Left ventricle myocardium inferior (tissue), 1 donor: Measurements from ENCODE around the gene OSBPL5. TPM values are rescaled to one million over a fixed set of nuclear protein-coding genes. Genes with fewer than 3 reads are reported as not detected.
A peak's percentile ranks its signal among the peaks of the same experiment; 100 is the strongest.
"Not testable (repeated sequence)": the region's sequence is repeated elsewhere in the genome, so short reads cannot be mapped to it uniquely, and the experiment has no call there.

Experiments used
- DNase-seq: peaks from one replicate; pipeline ENCODE4 v3.0.0-alpha.2; 2020
- H3K27ac ChIP-seq: fragments of 200-600 bp; replicated peaks from 2 replicates; pipeline ENCODE4 v1.8.0; 2021
- H3K27me3 ChIP-seq: fragments of 200-600 bp; 2 replicates; pipeline ENCODE4 v1.8.0; 2021; ENCODE audit warnings: low read depth
- H3K36me3 ChIP-seq: fragments of 200-600 bp; 2 replicates; pipeline ENCODE4 v1.8.0; 2021
- H3K4me1 ChIP-seq: fragments of 200-600 bp; 2 replicates; pipeline ENCODE4 v1.8.0; 2021
- H3K4me3 ChIP-seq: fragments of 200-600 bp; 2 replicates; pipeline ENCODE4 v1.8.0; 2021; ENCODE audit warnings: mild to moderate bottlenecking, moderate library complexity
- H3K9me3 ChIP-seq: fragments of 200-600 bp; replicated peaks from 2 replicates; pipeline ENCODE4 v1.8.0; 2021
- intact Hi-C: fragments of 100-400 bp; cut with micrococcal nuclease; formaldehyde crosslinking; loops from one replicate; pipeline ENCODE4 v1.11.0; 2022
- total RNA-seq: library from RNA; stranded (reverse); fragmentation: NEBNext Ultra II Directional; extraction: Animal tissue kit (Norgen Biotek cat#: 25700); gene quantifications from one replicate; pipeline ENCODE4 v1.2.1, GENCODE V29; 2021
- TF ChIP-seq, protein P1 (sequence below): fragments of 200-600 bp; IDR thresholded peaks from 2 replicates; pipeline ENCODE4 v1.8.0; 2021; ENCODE audit warnings: antibody characterized with exemption, mild to moderate bottlenecking, borderline replicate concordance
- donor health status: DM: no; HTN: yes; CAD: no; lungs with severe emphysema.

OSBPL5 gene
- total RNA-seq, 1 donor from 2014 or later, result 11.4 TPM

DNA sequence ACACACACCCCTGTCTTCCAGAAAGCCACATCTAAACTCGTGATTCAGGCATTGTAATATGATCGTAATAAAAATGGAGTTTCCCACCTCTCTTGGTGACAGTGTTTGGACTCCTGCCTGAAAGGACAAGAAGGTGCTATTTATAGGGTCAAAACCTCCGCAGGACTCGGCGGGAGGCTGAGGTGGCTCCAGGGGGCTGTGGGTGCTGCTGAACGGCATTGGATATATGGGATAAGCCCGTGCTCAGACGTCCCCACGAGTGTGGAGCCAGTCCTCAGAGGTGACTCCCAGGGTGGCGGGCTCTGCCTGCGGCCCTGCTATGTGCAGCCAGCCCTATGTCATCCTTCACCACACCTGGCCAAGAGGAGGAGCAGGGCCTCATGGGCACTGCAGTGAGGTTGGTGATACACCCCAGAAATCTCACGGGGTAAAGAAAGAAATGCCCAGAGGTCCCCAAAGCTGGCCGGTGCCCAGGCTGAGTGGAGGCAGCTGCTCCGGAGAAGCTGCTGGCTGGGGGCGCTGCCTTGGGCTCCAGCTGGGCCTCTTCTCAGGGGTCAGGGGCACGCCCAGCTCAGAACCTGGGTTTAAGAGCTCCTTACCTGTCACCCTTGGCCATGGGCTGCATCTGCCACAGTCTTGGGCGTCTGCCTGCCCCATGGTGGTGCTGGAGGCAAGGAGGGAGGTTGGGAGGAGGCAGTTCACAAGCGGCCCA is 5.1 kb upstream of the OSBPL5 start:
- H3K36me3 ChIP-seq, result no peaks in the 10 kb centered on the region
- TF ChIP-seq, protein P1, sequence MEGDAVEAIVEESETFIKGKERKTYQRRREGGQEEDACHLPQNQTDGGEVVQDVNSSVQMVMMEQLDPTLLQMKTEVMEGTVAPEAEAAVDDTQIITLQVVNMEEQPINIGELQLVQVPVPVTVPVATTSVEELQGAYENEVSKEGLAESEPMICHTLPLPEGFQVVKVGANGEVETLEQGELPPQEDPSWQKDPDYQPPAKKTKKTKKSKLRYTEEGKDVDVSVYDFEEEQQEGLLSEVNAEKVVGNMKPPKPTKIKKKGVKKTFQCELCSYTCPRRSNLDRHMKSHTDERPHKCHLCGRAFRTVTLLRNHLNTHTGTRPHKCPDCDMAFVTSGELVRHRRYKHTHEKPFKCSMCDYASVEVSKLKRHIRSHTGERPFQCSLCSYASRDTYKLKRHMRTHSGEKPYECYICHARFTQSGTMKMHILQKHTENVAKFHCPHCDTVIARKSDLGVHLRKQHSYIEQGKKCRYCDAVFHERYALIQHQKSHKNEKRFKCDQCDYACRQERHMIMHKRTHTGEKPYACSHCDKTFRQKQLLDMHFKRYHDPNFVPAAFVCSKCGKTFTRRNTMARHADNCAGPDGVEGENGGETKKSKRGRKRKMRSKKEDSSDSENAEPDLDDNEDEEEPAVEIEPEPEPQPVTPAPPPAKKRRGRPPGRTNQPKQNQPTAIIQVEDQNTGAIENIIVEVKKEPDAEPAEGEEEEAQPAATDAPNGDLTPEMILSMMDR, result no peak
- no peaks in the 10 kb centered on the region for H3K27me3 ChIP-seq
- H3K27ac ChIP-seq, result peak overlapping the region; percentile 73
- peaks cover 33% of the 10 kb centered on the region for H3K4me1 ChIP-seq
- intact Hi-C loops, result loop anchor here (10.0 kb wide), 1 partner anchor 55 kb away; no protein-coding TSS in a partner anchor
- peak overlapping the region; percentile 64 for H3K4me3 ChIP-seq
- no peaks in the 10 kb centered on the region for H3K9me3 ChIP-seq
- no peak for DNase-seq

DNA sequence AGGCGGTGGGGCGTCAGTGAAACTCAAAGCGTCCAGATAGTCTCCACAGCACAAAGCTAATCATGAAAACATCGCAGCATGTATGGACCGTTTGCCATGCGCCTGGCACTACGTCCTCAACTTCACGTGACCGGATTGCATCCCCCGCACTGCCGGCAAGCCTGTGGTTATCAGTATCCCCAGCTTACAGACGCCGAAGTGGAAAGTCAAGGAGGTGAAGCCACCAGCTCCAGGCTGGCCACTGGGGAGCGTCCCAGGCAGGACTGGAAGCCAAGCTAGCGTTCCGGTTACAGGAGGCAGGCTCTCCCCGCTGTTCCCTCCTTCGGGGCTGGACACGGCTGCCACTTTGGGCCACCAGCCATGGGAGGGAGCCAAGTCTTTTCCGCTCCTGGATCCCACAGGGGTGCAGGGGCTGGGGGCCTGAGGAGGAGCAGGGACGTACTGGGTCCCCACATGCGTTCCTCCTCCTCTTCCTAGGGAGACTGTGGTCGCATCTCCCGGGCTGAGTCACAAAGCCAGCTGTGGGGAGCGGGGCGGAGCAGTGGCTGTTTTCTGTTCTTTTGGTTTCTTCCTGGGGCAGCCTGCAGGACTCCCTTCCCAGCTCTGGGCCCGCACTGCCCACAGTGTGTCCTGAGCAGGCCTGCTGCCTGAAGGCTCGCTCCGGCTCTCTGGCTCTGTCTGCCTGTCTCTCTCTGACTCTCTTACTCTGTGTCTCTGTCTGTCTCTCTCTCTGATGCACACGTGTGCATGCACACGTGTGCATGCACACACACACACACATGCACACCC is 4.3 kb upstream of the OSBPL5 start:
- H3K27ac ChIP-seq, result peak overlapping the region; percentile 73
- intact Hi-C loops, result loop anchor here (10.0 kb wide), 1 partner anchor 55 kb away; no protein-coding TSS in a partner anchor

DNA sequence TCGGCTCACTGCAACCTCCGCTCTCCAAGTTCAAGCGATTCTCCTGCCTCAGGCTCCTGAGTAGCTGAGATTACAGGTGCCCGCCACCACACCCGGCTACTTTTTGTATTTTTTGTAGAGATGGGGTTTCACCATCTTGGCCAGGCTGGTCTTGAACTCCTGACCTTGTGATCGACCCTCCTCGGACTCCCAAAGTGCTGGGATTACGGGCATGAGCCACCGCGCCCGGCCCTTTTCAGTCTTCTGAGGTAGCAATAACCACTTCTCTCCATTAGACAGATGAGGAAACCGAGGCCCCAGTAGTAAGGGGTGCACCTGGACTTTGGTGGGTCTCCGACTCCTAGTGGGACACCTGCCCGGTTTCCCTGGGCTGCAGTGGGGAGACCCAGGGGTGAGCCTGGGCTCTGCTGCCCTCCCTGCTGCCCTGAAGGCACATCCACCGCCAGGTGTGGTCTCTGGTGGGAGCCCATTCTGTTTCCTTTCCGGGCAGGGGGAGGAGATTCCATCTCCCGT is 3.7 kb upstream of the OSBPL5 start:
- Histone ChIP-seq H3K4me3 (peak overlapping the region; percentile 64), H3K27ac (peak overlapping the region; percentile 73), H3K4me1 (peaks cover 45% of the 10 kb centered on the region)
- H3K36me3 ChIP-seq, H3K27me3 ChIP-seq, DNase-seq, H3K9me3 ChIP-seq, intact Hi-C loops: not testable (repeated sequence)

More for the DNA sequence above, 4.3 kb upstream of the OSBPL5 start:
- Histone ChIP-seq H3K9me3 (no peaks in the 10 kb centered on the region), H3K4me1 (peaks cover 38% of the 10 kb centered on the region), H3K27me3 (no peaks in the 10 kb centered on the region), H3K4me3 (peak overlapping the region; percentile 64), H3K36me3 (no peaks in the 10 kb centered on the region)
- TF ChIP-seq, protein P1, result peak; percentile 19
- DNase-seq, result peak; percentile 55

DNA sequence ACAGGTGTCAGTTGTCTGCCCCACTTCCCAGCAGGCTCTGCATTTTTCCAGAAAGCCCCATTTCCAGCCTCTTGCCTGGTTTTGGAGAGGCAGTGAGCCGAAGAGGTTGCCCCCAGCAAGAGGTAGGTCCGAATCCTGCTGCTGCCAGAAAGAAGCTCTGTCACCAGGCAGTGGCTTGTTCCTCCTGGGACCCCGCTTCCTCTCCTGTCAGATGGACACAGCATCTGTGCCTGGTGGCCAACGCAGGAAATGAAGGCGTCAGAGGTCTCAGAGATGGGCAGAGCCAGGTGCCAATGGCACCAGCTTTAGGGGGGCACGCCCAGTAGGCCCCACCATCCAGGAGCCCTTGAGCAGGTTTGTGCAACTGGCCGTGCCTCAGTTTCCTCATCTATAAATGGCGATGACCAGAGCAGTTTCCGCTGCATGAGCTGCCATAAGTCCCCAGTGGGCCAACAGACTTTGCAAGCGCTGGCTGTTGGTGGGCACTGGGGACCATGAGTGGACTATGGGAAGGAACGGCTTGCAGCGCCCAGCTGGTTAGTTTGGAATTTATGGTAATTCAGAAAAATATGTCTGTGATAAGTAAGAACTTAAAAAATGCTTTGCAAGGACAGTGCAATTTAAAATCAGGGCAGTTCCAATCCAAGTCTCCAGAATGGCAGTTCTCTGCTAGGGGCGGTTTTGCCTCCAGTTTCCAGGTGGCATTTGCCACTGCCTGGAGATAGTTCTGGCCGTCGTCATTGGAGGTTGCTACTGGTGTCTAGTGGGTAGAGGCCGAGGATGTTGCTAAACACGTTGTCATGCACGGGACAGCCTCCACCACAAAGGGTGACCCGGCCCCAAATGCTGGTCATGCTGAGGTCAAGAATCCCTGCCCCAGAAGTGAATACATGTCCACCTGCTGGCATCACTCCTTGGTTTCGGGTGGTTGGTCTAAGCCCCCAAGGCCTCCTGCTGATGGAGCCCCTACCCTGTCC is 2.3 kb upstream of the OSBPL5 start:
- TF ChIP-seq, protein P1, result no peak
- H3K9me3 ChIP-seq, result no peaks in the 10 kb centered on the region
- no peaks in the 10 kb centered on the region for H3K36me3 ChIP-seq
- intact Hi-C loops, result no loop called here
- no peaks in the 10 kb centered on the region for H3K27me3 ChIP-seq
- H3K4me1 ChIP-seq, result peaks cover 59% of the 10 kb centered on the region
- DNase-seq, result peak; percentile 13
- no peak overlapping the region for H3K27ac ChIP-seq
- no peak overlapping the region for H3K4me3 ChIP-seq

DNA sequence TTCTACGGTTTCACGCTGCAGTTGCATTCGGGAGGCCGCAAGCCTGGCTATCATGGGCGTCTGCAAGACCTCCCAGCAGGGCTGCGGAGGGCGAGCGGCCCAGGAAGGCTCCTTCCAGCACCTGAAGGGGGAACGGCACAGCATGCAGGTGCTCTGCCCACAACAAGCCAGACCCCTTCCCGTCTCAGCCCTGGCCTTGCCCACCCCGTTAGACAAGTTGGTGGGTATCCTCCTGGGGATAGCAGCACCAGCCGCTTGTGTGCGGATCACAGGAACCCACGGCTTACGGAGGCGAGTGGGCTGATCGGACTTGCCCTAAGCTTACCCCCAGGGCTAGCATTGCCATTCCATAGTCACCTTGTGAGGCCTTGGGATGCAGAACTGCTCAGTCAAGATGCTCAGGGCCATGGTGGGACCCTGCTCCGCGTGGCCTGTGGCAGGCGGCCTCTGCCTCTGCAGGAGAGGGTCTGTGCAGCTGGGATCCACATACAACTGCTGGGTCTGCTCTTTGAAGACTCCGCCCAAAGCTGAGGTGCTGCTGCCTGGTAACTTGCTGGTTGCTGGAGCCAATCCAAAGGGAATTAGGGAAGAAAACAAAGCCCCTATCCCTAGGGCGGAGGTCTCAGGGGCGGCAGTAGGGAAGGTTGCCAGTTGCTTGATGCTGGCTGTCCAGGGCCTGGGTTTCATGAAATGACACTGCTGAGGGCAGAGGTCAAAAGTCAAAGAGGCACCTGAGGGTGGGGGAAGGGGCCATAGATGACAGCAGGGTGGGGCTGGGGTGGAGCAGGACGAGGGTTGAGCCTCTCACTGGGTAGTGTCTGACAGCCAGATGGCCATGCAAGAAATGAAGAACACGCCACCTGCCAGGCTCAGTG is 1.4 kb upstream of the OSBPL5 start:
- no peak overlapping the region for H3K4me3 ChIP-seq
- H3K9me3 ChIP-seq, result no peaks in the 10 kb centered on the region
- no peaks in the 10 kb centered on the region for H3K27me3 ChIP-seq
- TF ChIP-seq, protein P1, result no peak
- H3K4me1 ChIP-seq, result peaks cover 68% of the 10 kb centered on the region
- no peak overlapping the region for H3K27ac ChIP-seq
- no peaks in the 10 kb centered on the region for H3K36me3 ChIP-seq
- intact Hi-C loops, result no loop called here
- peak; percentile 10 for DNase-seq
